Fibroblast of lung (primary cell): ENCODE results near the gene SOX13. TPM values are rescaled to one million over a fixed set of nuclear protein-coding genes. Genes with fewer than 3 reads are reported as not detected.

Source experiments
- DNase-seq, 2 donors: peaks; one replicate each; pipeline versions ENCODE4 v3.0.0 to v3.0.0-alpha.2; 2010; ENCODE audit warnings: low read depth in 2 of 2
- H2AFZ ChIP-seq: 2 replicates; pipeline ENCODE4 v1.5.1; 2012; ENCODE audit warnings: low read length, control low read depth, inconsistent platforms
- H3K27ac ChIP-seq: 2 replicates; pipeline ENCODE4 v1.5.1; 2011; ENCODE audit warnings: low read length, control low read depth; ENCODE audit not compliant: insufficient read depth
- H3K27me3 ChIP-seq: 2 replicates; pipeline ENCODE4 v1.5.1; 2011; ENCODE audit warnings: mild to moderate bottlenecking, low read length; ENCODE audit not compliant: control insufficient read depth, insufficient read depth
- H3K36me3 ChIP-seq: 2 replicates; pipeline ENCODE4 v1.5.1; 2011; ENCODE audit warnings: low read length; ENCODE audit not compliant: control insufficient read depth, insufficient read depth
- H3K4me1 ChIP-seq: 2 replicates; pipeline ENCODE4 v1.5.1; 2011; ENCODE audit warnings: low read length; ENCODE audit not compliant: control insufficient read depth, insufficient read depth; ENCODE audit errors: extremely low read depth
- H3K4me2 ChIP-seq: 2 replicates; pipeline ENCODE4 v1.5.1; 2011; ENCODE audit warnings: low read length, control low read depth; ENCODE audit not compliant: insufficient read depth; ENCODE audit errors: extremely low read depth
- H3K4me3 ChIP-seq, 4 experiments: fragments of 200-600 bp in 1 of 4; sonication (generic) in 1 of 4; replicated peaks in 1 of 4; 2 replicates each; pipeline ENCODE4 v1.5.1; 2011 to 2016; ENCODE audit warnings: low read length in 4 of 4, low read depth in 3 of 4, mild to moderate bottlenecking in 3 of 4, control low read depth in 2 of 4, inconsistent platforms in 1 of 4, mixed read lengths in 1 of 4; ENCODE audit not compliant: insufficient read depth in 1 of 4; ENCODE audit errors: control extremely low read depth in 1 of 4
- H3K79me2 ChIP-seq: 2 replicates; pipeline ENCODE4 v1.5.1; 2012; ENCODE audit warnings: mild to moderate bottlenecking, low read length, inconsistent platforms; ENCODE audit not compliant: control insufficient read depth, insufficient read depth
- H3K9ac ChIP-seq: 2 replicates; pipeline ENCODE4 v1.5.1; 2011; ENCODE audit warnings: mild to moderate bottlenecking, low read length, control low read depth; ENCODE audit not compliant: insufficient read depth
- H3K9me3 ChIP-seq: 2 replicates; pipeline ENCODE4 v1.5.1; 2012; ENCODE audit warnings: low read depth, low read length; ENCODE audit not compliant: control insufficient read depth, insufficient read depth
- H4K20me1 ChIP-seq: 2 replicates; pipeline ENCODE4 v1.5.1; 2011; ENCODE audit warnings: low read length; ENCODE audit not compliant: control insufficient read depth, insufficient read depth; ENCODE audit errors: extremely low read depth
- CTCF ChIP-seq, 2 donors: IDR thresholded peaks in 1 of 2; conservative IDR thresholded peaks in 1 of 2; 1 replicate in 1 of 2; 2 replicates in 1 of 2; pipeline ENCODE4 v1.5.1; 2011 to 2012; ENCODE audit warnings: low read length in 2 of 2, control low read depth in 1 of 2, inconsistent platforms in 1 of 2, low read depth in 1 of 2, mild to moderate bottlenecking in 1 of 2
- EZH2 ChIP-seq: IDR thresholded peaks from 2 replicates; pipeline ENCODE4 v1.5.1; 2012; ENCODE audit warnings: low read length, control low read depth, mild to moderate bottlenecking; ENCODE audit errors: missing control alignments
- polyA plus RNA-seq, 2 donors: library from polyadenylated mRNA; depleted of rRNA in 1 of 2; stranded (reverse) in 1 of 2; unstranded in 1 of 2; fragments of >200 nt; gene quantifications; 2 replicates each; pipeline ENCODE4 v1.2.1, GENCODE V29; 2011 to 2012; ENCODE audit warnings: missing spikeins in 1 of 2
- total RNA-seq: library from RNA; depleted of rRNA; stranded (reverse); fragments of >200 nt; gene quantifications from 2 replicates; pipeline ENCODE4 v1.2.1, GENCODE V29; 2014

Gene SOX13
- total and polyA plus RNA-seq, 2 donors (not counting 1 experiment from before 2014, with no cell fraction given): 2.0 to 5.5 TPM

GRCh38 chr1:204112876-204113730, 40.2 kb downstream of the SOX13 start:
- Histone ChIP-seq H3K36me3 (no peaks in the 10 kb centered on the region), H2AFZ (no peak overlapping the region), H3K4me1 (no peaks in the 10 kb centered on the region), H3K4me3 (no peak overlapping the region), H3K27ac (no peak overlapping the region), H3K79me2 (no peaks in the 10 kb centered on the region), H3K9ac (no peak overlapping the region), H4K20me1 (no peaks in the 10 kb centered on the region), H3K27me3 (no peaks in the 10 kb centered on the region), H3K9me3 (no peaks in the 10 kb centered on the region), H3K4me2 (no peak overlapping the region)
- TF ChIP-seq CTCF (conservative IDR thresholded peaks at IDR 0.05 in 1 of 2, IDR thresholded peaks at IDR 0.05 in 1 of 2; ENCODE audit: low read depth in 1 of 2, low read length in 2 of 2): no peak
- TF ChIP-seq EZH2: no peak
- no peak for DNase-seq

GRCh38 chr1:204113896-204114295, 41.0 kb downstream of the SOX13 start:
- DNase-seq: peak in 1 of 2 donors; percentile 31
- no peak overlapping the region for H2AFZ ChIP-seq
- no peak overlapping the region for H3K9ac ChIP-seq
- H3K27me3 ChIP-seq: no peaks in the 10 kb centered on the region
- H4K20me1 ChIP-seq: no peaks in the 10 kb centered on the region
- no peak overlapping the region for H3K4me3 ChIP-seq
- H3K4me2 ChIP-seq: no peak overlapping the region
- H3K27ac ChIP-seq: no peak overlapping the region
- no peaks in the 10 kb centered on the region for H3K79me2 ChIP-seq
- no peaks in the 10 kb centered on the region for H3K36me3 ChIP-seq
- H3K4me1 ChIP-seq: no peaks in the 10 kb centered on the region
- no peaks in the 10 kb centered on the region for H3K9me3 ChIP-seq
- TF ChIP-seq CTCF (conservative IDR thresholded peaks at IDR 0.05 in 1 of 2, IDR thresholded peaks at IDR 0.05 in 1 of 2; ENCODE audit: low read depth in 1 of 2, low read length in 2 of 2): no peak
- TF ChIP-seq EZH2: no peak

GRCh38 chr1:204114606-204115005, 41.7 kb downstream of the SOX13 start:
- TF ChIP-seq CTCF (conservative IDR thresholded peaks at IDR 0.05 in 1 of 2, IDR thresholded peaks at IDR 0.05 in 1 of 2; ENCODE audit: low read depth in 1 of 2, low read length in 2 of 2) (no peak), EZH2 (no peak)
- H3K4me1 ChIP-seq: no peaks in the 10 kb centered on the region
- no peaks in the 10 kb centered on the region for H3K27me3 ChIP-seq
- DNase-seq: no peak
- H3K9ac ChIP-seq: no peak overlapping the region
- no peaks in the 10 kb centered on the region for H4K20me1 ChIP-seq
- no peak overlapping the region for H3K27ac ChIP-seq
- H3K4me3 ChIP-seq: no peak overlapping the region
- H3K9me3 ChIP-seq: no peaks in the 10 kb centered on the region
- no peak overlapping the region for H2AFZ ChIP-seq
- no peaks in the 10 kb centered on the region for H3K36me3 ChIP-seq
- no peaks in the 10 kb centered on the region for H3K79me2 ChIP-seq
- no peak overlapping the region for H3K4me2 ChIP-seq
